H9 (cell line): ENCODE results near the gene MOB3A. TPM values are rescaled to one million over a fixed set of nuclear protein-coding genes. Genes with fewer than 3 reads are reported as not detected.

Experiments
- DNase-seq: peaks from one replicate; pipeline ENCODE4 v3.0.0-alpha.2; 2017
- H2AFZ ChIP-seq: one replicate; pipeline ENCODE4 v1.6.1; 2013; ENCODE audit warnings: mild to moderate bottlenecking, low read length, control low read depth, moderate library complexity
- H2AK5ac ChIP-seq: 2 replicates; pipeline ENCODE4 v1.6.1; 2013; ENCODE audit warnings: low read length, control low read depth, mixed read lengths; ENCODE audit not compliant: insufficient read length
- H2BK120ac ChIP-seq: one replicate; pipeline ENCODE4 v1.6.1; 2013; ENCODE audit warnings: low read depth, mild to moderate bottlenecking, low read length, control low read depth, inconsistent platforms; ENCODE audit not compliant: poor library complexity, severe bottlenecking
- H2BK12ac ChIP-seq: 2 replicates; pipeline ENCODE4 v1.6.1; 2013; ENCODE audit warnings: low read length, control low read depth, mixed read lengths, low read depth; ENCODE audit not compliant: insufficient read length
- H2BK15ac ChIP-seq: 2 replicates; pipeline ENCODE4 v1.6.1; 2013; ENCODE audit warnings: low read depth, low read length, control low read depth
- H2BK20ac ChIP-seq: one replicate; pipeline ENCODE4 v1.6.1; 2013; ENCODE audit warnings: low read depth, mild to moderate bottlenecking, low read length, control low read depth, inconsistent platforms; ENCODE audit not compliant: poor library complexity, severe bottlenecking
- H2BK5ac ChIP-seq: 2 replicates; pipeline ENCODE4 v1.6.1; 2013; ENCODE audit warnings: low read length, control low read depth, mixed read lengths; ENCODE audit not compliant: insufficient read length
- H3K14ac ChIP-seq: 2 replicates; pipeline ENCODE4 v1.6.1; 2013; ENCODE audit warnings: low read length, control low read depth; ENCODE audit not compliant: insufficient read depth
- H3K18ac ChIP-seq: 2 replicates; pipeline ENCODE4 v1.6.1; 2013; ENCODE audit warnings: low read depth, mild to moderate bottlenecking, mixed read lengths, low read length, control low read depth; ENCODE audit not compliant: insufficient read length
- H3K23ac ChIP-seq: 2 replicates; pipeline ENCODE4 v1.6.1; 2013; ENCODE audit warnings: low read length, control low read depth, mixed read lengths, low read depth; ENCODE audit not compliant: insufficient read length
- H3K23me2 ChIP-seq: 2 replicates; pipeline ENCODE4 v1.6.1; 2013; ENCODE audit warnings: low read depth, mild to moderate bottlenecking, mixed read lengths, low read length, control low read depth; ENCODE audit not compliant: insufficient read length, poor library complexity, severe bottlenecking
- H3K27ac ChIP-seq: 2 replicates; pipeline ENCODE4 v1.5.1; 2013; ENCODE audit warnings: low read length, control low read depth, mixed read lengths, low read depth; ENCODE audit not compliant: insufficient read length
- H3K27me3 ChIP-seq: 2 replicates; pipeline ENCODE4 v1.6.1; 2013; ENCODE audit warnings: low read length, control low read depth, inconsistent platforms; ENCODE audit not compliant: insufficient read depth
- H3K4ac ChIP-seq: 2 replicates; pipeline ENCODE4 v1.6.1; 2013; ENCODE audit warnings: low read depth, mild to moderate bottlenecking, control low read depth, inconsistent platforms, low read length, moderate library complexity
- H3K4me1 ChIP-seq: 2 replicates; pipeline ENCODE4 v1.6.1; 2013; ENCODE audit warnings: low read length, control low read depth, inconsistent platforms; ENCODE audit not compliant: insufficient read depth
- H3K4me2 ChIP-seq: 2 replicates; pipeline ENCODE4 v1.6.1; 2013; ENCODE audit warnings: low read length, control low read depth, mixed read lengths; ENCODE audit not compliant: insufficient read length, insufficient read depth
- H3K56ac ChIP-seq: 2 replicates; pipeline ENCODE4 v1.6.1; 2013; ENCODE audit warnings: low read depth, mild to moderate bottlenecking, mixed read lengths, low read length, control low read depth; ENCODE audit not compliant: insufficient read length
- H3K79me1 ChIP-seq: 2 replicates; pipeline ENCODE4 v1.6.1; 2013; ENCODE audit warnings: low read depth, mild to moderate bottlenecking, moderate library complexity, low read length, control low read depth, inconsistent platforms; ENCODE audit not compliant: insufficient read depth, poor library complexity, severe bottlenecking
- H3K79me2 ChIP-seq: 2 replicates; pipeline ENCODE4 v1.6.1; 2013; ENCODE audit warnings: low read length, control low read depth, inconsistent platforms; ENCODE audit not compliant: insufficient read depth
- H3K9ac ChIP-seq: 2 replicates; pipeline ENCODE4 v1.6.1; 2013; ENCODE audit warnings: low read length, control low read depth, mixed read lengths; ENCODE audit not compliant: insufficient read length; ENCODE audit errors: extremely low read depth
- H3K9me3 ChIP-seq: one replicate; pipeline ENCODE4 v1.6.1; 2013; ENCODE audit warnings: low read depth, low read length, inconsistent platforms; ENCODE audit not compliant: control insufficient read depth
- H3T11ph ChIP-seq: one replicate; pipeline ENCODE4 v1.6.1; 2013; ENCODE audit warnings: mild to moderate bottlenecking, low read length, control low read depth, inconsistent platforms
- H4K20me1 ChIP-seq: one replicate; pipeline ENCODE4 v1.6.1; 2013; ENCODE audit not compliant: control insufficient read depth, insufficient read length, insufficient read depth
- H4K5ac ChIP-seq: 2 replicates; pipeline ENCODE4 v1.6.1; 2013; ENCODE audit warnings: low read depth, mild to moderate bottlenecking, mixed read lengths, low read length, control low read depth; ENCODE audit not compliant: insufficient read length
- H4K8ac ChIP-seq: replicated peaks from 2 replicates; pipeline ENCODE4 v1.6.1; 2013; ENCODE audit warnings: low read length, control low read depth, mixed read lengths, low read depth; ENCODE audit not compliant: insufficient read length
- H4K91ac ChIP-seq: 2 replicates; pipeline ENCODE4 v1.6.1; 2013; ENCODE audit warnings: low read depth, mild to moderate bottlenecking, moderate library complexity, mixed read lengths, low read length, control low read depth; ENCODE audit not compliant: insufficient read length
- H3K27ac Mint-ChIP-seq, 3 experiments: 2 replicates in 2 of 3; 3 replicates in 1 of 3; pipeline ENCODE4 v1.8.0; 2020 to 2021; ENCODE audit warnings: mixed read lengths in 3 of 3, mild to moderate bottlenecking in 1 of 3, moderate library complexity in 1 of 3
- H3K27me3 Mint-ChIP-seq: 2 replicates; pipeline ENCODE4 v1.8.0; 2021; ENCODE audit warnings: low read depth, mild to moderate bottlenecking, moderate library complexity, mixed read lengths
- H3K36me3 Mint-ChIP-seq, 3 experiments: 2 replicates in 2 of 3; 3 replicates in 1 of 3; pipeline ENCODE4 v1.8.0; 2020 to 2021; ENCODE audit warnings: low read depth in 3 of 3, mixed read lengths in 3 of 3; ENCODE audit not compliant: insufficient read depth in 1 of 3
- H3K4me1 Mint-ChIP-seq, 2 experiments: 2 replicates each; pipeline ENCODE4 v1.8.0; 2020; ENCODE audit warnings: mixed read lengths in 2 of 2
- H3K4me3 Mint-ChIP-seq, 2 experiments: 2 replicates in 1 of 2; 3 replicates in 1 of 2; pipeline ENCODE4 v1.8.0; 2020 to 2021; ENCODE audit warnings: mild to moderate bottlenecking in 2 of 2, mixed read lengths in 2 of 2, moderate library complexity in 1 of 2
- H3K9me3 Mint-ChIP-seq, 2 experiments: 2 replicates in 1 of 2; 3 replicates in 1 of 2; pipeline ENCODE4 v1.8.0; 2020; ENCODE audit warnings: mild to moderate bottlenecking in 2 of 2, mixed read lengths in 2 of 2, moderate library complexity in 1 of 2
- CTCF ChIP-seq: fragments of 200-600 bp; sonication (generic); conservative IDR thresholded peaks from 3 replicates; pipeline ENCODE4 v1.8.0; 2021; ENCODE audit warnings: antibody characterized with exemption, mild to moderate bottlenecking
- WGBS: extraction: QIAGEN DNeasy Blood & Tissue Kit; methylation state at CpG from one replicate; pipeline ENCODE4 v1.1.7; 2013; ENCODE audit warnings: missing lambda C conversion rate, low lambda C conversion rate, mixed read lengths; ENCODE audit not compliant: insufficient read length; ENCODE audit errors: extremely low coverage; 5-methylcytosine and 5-hydroxymethylcytosine counted together
- total RNA-seq: library from RNA; stranded (reverse); gene quantifications from 2 replicates; pipeline ENCODE4 v1.2.1, GENCODE V29; 2021

MOB3A gene
- total RNA-seq, 1 experiment from 2014 or later = 11.5 TPM

GRCh38 chr19:2060884-2061494 is 35.1 kb downstream of the MOB3A start:
- H3K4ac ChIP-seq = no peak overlapping the region
- H2BK12ac ChIP-seq = no peak overlapping the region
- H3K9ac ChIP-seq = no peak overlapping the region
- H3K9me3 Mint-ChIP-seq = no peaks in the 10 kb centered on the region; a peak in 1 of 5 replicates
- peak overlapping the region; percentile 37 for H3K14ac ChIP-seq
- peak overlapping the region; percentile 91 for H3K18ac ChIP-seq
- H3K27me3 ChIP-seq = no peaks in the 10 kb centered on the region
- peak overlapping the region; percentile 76 to 88 for H3K4me3 Mint-ChIP-seq
- DNase-seq = peak; percentile 76
- H2BK15ac ChIP-seq = no peak overlapping the region
- no peak overlapping the region for H4K91ac ChIP-seq
- H3K79me2 ChIP-seq = no peaks in the 10 kb centered on the region
- H2AK5ac ChIP-seq = no peak overlapping the region
- H3K56ac ChIP-seq = no peak overlapping the region
- H4K5ac ChIP-seq = no peak overlapping the region
- peaks cover 10% of the 10 kb centered on the region for H3K23me2 ChIP-seq
- H3K23ac ChIP-seq = no peak overlapping the region
- H3K4me1 Mint-ChIP-seq = peaks cover 22 to 36% of the 10 kb centered on the region in 2 experiments
- no CpG with 5 or more reads among the region's 55 CpGs for WGBS
- no peak overlapping the region for H4K8ac ChIP-seq
- H2BK20ac ChIP-seq = no peak overlapping the region
- no peaks in the 10 kb centered on the region for H4K20me1 ChIP-seq
- H2AFZ ChIP-seq = no peak overlapping the region
- H3K9me3 ChIP-seq = no peaks in the 10 kb centered on the region
- H3K27ac Mint-ChIP-seq = peak overlapping the region; percentile 96
- peak overlapping the region; percentile 44 for H3K4me2 ChIP-seq
- H2BK5ac ChIP-seq = no peak overlapping the region
- no peak for TF ChIP-seq CTCF
- no peak overlapping the region for H3T11ph ChIP-seq
- no peaks in the 10 kb centered on the region for H3K36me3 Mint-ChIP-seq
- no peaks in the 10 kb centered on the region for H3K79me1 ChIP-seq
- no peak overlapping the region for H3K27ac ChIP-seq
- no peaks in the 10 kb centered on the region for H3K4me1 ChIP-seq
- no peaks in the 10 kb centered on the region for H3K27me3 Mint-ChIP-seq
- H2BK120ac ChIP-seq = no peak overlapping the region
